GM21390 (cell line): ENCODE data around the gene TGFA.
"Not testable (repeated sequence)": the region's sequence is repeated elsewhere in the genome, so short reads cannot be mapped to it uniquely, and the experiment has no call there.

ENCODE experiments used
- ATAC-seq: cut with Tn5 transposase; IDR thresholded peaks from one replicate; pipeline ENCODE4 v1.9.1; 2021; ENCODE audit not compliant: unreplicated experiment

TGFA gene

DNA sequence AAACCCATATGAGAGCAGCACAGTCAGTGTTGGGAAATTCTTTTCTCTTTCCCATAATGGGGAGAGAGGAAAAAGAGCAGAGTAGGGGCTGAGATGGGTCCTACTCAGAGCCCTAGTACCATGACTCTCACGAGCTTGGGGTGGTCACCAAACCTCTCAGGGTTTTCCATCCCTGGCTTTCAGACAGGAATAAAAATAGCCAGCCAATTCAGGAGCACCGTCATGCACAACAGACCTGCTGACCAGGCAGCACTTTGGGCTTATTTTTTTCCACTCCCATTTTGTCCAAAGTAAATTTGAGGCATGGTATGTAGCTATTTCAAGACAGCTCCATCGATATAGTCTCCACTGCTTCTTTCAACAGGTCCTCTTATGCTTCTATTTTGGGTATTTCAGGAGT is 86.4 kb downstream of the TGFA start:
- ATAC-seq = no peak

DNA sequence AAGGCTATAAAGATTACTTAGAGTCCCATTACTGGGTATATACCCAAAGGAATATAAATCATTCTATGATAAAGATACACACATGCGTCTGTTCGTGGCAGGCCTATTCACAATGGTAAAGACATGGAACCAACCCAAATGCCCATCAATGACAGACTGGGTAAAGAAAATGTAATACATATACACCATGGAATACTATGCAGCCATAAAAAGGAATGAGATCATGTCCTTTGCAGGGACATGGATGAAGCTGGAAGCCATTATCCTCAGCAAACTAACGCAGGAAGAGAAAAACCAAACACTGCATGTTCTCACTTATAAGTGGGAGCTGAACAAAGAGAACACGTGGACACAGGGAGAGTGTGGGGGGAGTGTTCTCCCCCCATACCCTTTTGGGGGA is 87.0 kb downstream of the TGFA start:
- ATAC-seq = not testable (repeated sequence)

DNA sequence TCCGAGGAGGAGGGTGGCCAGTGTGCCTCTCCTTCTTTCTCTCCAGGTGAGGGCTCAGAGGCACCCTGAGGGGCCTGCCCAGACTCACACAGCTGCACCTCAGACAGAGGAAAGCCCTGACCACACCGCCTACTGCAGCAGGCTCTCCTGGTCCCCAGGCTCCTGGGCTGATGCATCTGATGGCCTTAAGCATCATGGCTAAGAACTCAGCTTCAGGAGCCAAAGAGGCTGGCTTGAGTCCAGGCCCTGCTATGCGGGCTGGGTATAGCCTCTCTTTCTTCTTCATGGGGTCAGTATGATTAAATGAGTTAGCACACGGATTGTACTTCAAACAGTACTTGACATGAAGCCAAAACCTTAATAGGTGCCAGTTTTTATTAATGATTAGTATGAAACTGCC is 89.6 kb downstream of the TGFA start:
- no peak for ATAC-seq

GRCh38 chr2:70463581-70463980 is 90.0 kb downstream of the TGFA start:
- no peak for ATAC-seq

DNA sequence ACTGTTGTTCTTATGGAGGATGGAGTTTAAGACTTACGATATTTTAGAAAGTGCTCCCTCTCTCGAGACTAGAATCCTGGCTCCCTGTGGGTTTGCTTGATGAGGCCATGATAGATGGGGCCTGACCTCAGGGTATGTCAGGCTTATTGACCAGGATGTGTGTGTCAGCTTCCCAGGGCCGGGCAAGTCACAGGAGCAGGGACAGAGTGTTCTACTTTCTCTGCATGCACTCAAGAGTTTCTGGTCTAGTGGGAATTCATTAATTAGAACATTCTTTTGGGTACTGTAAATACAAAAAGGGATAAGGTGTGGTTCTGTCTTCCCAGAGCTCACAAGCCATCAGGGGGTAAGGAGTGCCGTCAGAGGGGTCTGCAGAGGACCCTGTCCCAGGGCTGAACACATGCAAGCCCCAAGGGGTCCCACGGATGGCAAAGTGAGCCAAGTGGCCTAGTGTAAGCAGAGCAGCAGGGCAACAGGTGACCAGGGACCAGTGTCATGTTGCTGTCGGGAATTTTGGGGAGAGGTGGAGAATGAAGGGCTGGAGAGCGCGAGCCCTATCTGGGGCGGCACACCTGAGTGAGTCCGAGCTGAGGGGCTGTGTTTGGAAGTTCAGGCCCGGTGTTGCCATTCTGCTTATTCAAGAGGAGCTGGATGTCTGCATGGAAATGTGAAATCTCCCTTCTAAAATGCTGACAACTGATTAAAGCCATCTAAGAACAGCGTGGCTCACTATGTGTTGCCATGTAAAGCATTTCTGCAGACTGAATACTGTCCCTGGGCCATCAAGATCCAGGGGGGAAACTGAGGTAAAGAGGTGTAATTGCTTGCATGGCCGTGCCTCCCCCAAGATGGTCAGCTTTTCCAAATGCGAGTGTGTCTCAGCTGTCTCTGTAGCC is 91.4 kb downstream of the TGFA start:
- no peak for ATAC-seq

- no peak for ATAC-seq
Measured at GRCh38 chr2:70461414-70461813, 92.2 kb downstream of the TGFA start.

DNA sequence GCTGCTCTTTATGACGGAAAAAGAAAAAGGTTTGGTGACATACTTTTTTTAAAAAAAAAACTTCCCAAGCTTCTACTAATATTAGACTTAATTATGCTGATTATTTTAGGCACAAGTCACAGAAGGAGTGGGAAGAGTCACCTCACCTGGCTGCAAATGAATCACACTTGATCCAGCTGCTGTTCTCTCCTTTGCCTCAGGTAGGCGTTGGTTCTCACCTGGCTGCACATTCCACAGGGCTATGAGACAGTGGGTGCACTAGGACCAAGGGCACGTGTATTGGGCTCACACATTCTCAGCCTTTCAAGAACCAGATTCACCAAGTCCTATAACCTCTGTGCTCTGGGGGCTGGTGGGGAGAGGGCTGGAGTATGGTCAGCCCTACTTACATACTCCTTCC is 93.3 kb downstream of the TGFA start:
- no peak for ATAC-seq

DNA sequence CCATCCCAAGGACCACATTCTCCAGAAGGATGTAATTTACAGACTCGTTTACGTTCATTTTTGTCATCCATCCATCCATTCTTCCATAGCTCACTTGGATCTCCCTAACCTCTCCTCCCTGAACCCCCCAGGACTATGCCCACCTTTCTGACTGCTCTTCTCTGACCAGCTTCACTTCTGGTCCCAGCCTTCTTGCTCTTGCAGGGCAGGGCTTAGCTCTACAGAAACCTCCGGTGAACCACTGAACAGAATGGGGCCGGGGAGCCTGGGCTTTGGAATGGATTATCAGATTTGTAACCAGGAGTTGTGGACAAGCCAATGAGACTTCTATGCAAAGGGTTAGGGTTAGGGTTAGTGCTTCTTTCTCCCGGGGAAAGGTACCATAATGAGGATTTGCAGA is 95.0 kb downstream of the TGFA start:
- no peak for ATAC-seq

DNA sequence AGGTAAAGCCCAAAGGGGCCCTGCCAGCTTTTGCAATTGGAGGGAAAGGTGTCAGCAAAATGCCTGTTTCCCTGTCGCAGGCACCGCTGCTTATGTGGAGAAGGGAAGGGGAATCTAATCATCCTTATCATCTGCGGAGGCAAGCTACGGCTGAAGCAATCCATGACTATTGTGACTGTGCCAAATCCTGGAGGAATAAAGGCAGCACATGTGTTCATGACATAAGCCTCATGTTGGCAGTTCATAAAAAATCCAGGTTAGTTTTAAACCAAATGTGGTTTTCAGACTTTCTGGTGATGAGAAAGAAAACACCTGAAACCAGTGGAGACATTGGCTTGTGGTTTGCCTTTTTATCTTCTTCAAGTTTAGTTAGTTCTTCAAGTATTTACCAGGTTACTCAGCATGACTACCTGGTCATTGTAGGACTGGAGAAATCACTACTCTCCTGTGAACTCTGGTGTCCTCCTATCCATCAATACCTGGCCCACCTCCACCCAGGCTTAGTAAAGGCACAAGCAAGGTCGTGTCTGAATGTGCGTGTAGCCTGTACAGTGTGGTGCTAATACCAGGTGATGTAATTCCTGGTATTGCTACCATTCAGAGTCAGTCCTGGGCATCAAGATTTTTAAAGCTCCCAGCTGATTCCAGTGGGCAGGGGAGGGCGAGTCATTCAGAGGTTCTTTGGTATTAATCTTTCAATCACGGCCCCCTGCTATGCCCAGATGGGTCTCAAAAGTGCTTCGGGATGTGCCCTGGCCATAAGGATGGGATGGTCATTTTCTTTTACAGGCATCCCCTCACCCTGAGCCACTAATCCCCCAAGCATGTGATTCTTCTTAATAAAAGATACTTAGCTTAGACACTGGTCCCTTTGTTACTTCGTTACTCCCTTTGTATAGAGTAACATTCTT is 96.8 kb downstream of the TGFA start:
- ATAC-seq = no peak

- ATAC-seq = no peak
Measured at GRCh38 chr2:70454936-70455544, 98.6 kb downstream of the TGFA start.

- ATAC-seq = no peak
Measured at GRCh38 chr2:70450641-70451250, 102.9 kb downstream of the TGFA start.

GRCh38 chr2:70448041-70448440 is 105.6 kb downstream of the TGFA start:
- ATAC-seq = no peak

DNA sequence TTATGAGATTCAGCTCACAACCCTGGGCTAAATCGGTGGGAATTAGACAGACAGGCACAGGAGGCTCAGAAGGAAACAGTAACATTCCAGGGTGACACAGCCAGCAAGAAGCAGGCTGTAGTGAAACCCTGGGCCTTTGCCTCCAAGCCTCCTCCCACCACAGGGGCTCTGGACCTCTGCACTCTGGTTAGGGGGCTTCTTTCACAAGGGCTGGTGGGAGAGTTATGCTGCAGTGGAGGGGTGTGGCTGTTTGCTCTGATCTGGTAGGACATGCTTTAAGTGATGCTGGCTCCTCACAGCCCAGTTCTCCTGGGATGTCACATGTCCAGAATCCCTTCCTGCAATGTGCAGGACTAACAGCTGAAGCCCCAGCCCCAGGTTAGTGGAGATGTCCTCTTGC is 109.9 kb downstream of the TGFA start:
- ATAC-seq = no peak

DNA sequence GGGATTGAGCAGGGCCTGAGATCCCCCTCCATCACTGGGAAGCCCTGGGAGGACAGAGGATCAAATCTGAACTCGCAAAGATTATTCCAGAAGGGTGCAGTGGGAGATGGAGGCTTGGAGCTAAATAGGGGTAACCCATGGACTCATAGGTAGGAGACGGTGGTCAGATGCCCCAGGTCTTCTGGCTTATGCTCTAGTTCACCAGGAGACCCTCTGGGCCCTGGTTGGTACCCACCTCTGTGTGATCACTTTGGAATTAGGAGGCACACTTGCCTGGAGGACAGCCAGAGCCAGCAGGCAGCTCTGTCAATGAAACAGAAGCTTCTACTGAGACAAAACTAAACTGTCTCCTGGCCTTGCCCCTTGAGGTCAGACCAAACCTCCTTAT is 110.6 kb downstream of the TGFA start:
- no peak for ATAC-seq

DNA sequence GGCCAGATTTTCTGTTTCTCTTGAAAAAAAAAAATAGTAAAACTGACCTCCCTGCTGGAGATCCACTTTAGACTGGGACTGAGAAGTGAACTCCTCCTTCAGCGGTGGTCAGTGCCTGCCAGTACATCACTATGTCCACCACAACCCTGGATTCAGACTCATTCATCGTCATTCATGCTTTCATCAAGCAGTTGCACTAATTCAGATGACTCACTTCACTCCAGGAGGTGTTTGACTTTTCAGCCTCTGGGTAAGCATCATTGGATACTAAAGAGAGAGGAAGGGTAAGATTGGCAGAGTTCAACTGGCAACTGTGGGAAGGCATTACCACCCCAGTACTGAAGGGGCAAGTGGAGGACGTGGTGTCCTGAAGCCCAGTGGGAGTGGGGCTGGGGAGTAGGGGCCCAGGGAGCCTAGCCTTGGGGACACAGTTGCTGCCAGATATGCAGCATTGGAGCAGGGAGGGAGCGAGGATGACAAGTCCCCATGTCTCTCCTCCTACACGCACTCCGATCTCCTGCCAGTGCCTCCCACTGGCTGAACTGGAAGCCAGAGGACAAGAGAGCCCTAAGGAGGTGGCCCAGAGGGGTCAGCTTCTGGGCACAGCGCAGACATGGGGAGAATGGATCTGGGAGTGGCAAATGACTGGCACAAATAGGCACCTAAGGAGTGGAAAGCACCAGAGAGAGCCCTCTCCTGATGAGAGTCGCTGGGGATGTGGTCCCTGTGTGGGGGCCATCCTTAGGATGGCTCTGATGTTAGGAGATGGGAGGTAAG is 111.1 kb downstream of the TGFA start:
- no peak for ATAC-seq

GRCh38 chr2:70440621-70441020 is 113.0 kb downstream of the TGFA start:
- no peak for ATAC-seq

GRCh38 chr2:70435138-70435537 is 118.5 kb downstream of the TGFA start:
- ATAC-seq = no peak

- no peak for ATAC-seq
Measured at GRCh38 chr2:70433315-70433714, 120.3 kb downstream of the TGFA start.

DNA sequence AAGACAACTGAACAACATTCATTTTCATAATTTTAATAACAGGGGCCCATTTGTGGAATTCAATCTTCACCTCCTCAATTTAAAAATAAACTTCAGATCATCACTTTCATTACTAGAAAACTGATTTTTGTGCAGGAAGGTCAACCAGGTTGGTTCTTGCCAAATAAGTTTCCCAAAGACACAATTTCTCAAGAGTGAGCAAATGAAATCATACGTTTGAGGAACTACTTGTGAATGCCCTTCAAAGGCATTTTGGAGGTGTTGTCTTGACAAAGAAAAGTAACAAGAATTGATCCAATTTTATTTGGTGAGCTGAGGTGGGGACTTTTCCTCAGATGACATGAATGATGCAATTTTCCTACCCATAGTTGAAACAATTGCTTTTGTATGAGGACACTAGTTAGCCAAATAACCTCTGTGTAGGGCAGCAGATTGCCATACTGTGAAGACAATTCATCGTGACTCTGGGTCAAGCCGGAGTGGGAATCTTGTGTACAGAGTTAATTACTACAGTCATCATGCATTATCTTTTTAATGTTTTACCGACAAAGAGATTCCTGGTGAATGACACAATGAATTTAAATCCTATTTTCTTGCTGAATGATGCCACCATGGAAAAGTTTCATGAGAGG is 121.8 kb downstream of the TGFA start:
- ATAC-seq = no peak

GRCh38 chr2:70426341-70426740 is 127.3 kb downstream of the TGFA start:
- ATAC-seq = no peak
